ENCODE data around the gene TIPRL. TPM values are rescaled to one million over a fixed set of nuclear protein-coding genes. Genes with fewer than 3 reads are reported as not detected.

The TIPRL gene
- total and polyA plus RNA-seq, 2 of the 8 experiments (the other 6 are each of a cell fraction or from before 2014, with no cell fraction given) = 8.1 to 27.4 TPM

DNA sequence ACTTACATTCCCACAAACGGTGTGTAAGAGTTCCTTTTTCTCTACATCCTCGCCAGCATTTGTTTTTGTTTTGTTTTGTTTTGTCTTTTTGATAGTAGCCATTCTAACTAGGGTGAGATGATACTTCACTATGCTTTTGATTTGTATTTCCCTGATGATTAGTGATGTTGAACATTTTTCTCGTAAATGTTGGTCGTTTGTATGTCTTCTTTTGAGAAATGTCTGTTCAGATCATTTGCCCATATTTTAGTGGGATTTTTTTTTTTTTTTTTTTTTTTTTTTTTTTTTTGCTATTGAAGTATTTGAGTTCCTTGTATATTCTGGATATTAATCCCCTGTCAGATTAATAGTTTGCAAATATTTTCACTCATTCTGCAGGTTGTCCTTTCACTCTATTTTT lies 22.9 kb upstream of the TIPRL start (continued):
- TF ChIP-seq SAP30 (IDR thresholded peaks at IDR 0.05; ENCODE audit: insufficient read depth, insufficient replicate concordance, low read length) (no peak), CHD2 (IDR thresholded peaks at IDR 0.05; ENCODE audit: low read length) (no peak), PHF8 (conservative IDR thresholded peaks at IDR 0.05; ENCODE audit: low read depth, low read length) (no peak), SUZ12 (IDR thresholded peaks at IDR 0.05; ENCODE audit: low read length) (no peak), CEBPB (IDR thresholded peaks at IDR 0.05; ENCODE audit: low read depth, low read length) (no peak), EZH2 (IDR thresholded peaks at IDR 0.05; ENCODE audit: low read depth, low read length, severe bottlenecking) (no peak)
